Keratinocyte (primary cell): ENCODE results near the gene CES2. TPM values are rescaled to one million over a fixed set of nuclear protein-coding genes. Genes with fewer than 3 reads are reported as not detected.

Experiments
- DNase-seq: peaks from one replicate; pipeline ENCODE4 v3.0.0-alpha.2; 2011; ENCODE audit warnings: low read depth, missing footprints, low spot score
- FAIRE-seq: peaks from 2 replicates; lab custom pipeline; 2011; peaks lifted over from hg19 to GRCh38; lab: Jason Lieb, UNC
- H2AFZ ChIP-seq: 2 replicates; pipeline ENCODE4 v1.6.0; 2012; ENCODE audit warnings: low read length, control low read depth, inconsistent platforms; ENCODE audit not compliant: control insufficient read depth
- H3K27ac ChIP-seq: 2 replicates; pipeline ENCODE4 v1.5.1; 2011; ENCODE audit warnings: low read length; ENCODE audit not compliant: control insufficient read depth, insufficient read depth
- H3K27me3 ChIP-seq: 3 replicates; pipeline ENCODE4 v1.6.0; 2011; ENCODE audit warnings: low read length; ENCODE audit not compliant: control insufficient read depth, insufficient read depth; ENCODE audit errors: extremely low read depth
- H3K36me3 ChIP-seq, 2 experiments: 2 replicates in 1 of 2; 3 replicates in 1 of 2; pipeline ENCODE4 v1.5.1; 2011; ENCODE audit warnings: low read length in 2 of 2, mild to moderate bottlenecking in 1 of 2; ENCODE audit not compliant: control insufficient read depth in 2 of 2, insufficient read depth in 2 of 2; ENCODE audit errors: extremely low read depth in 1 of 2
- H3K4me1 ChIP-seq: 3 replicates; pipeline ENCODE4 v1.5.1; 2011; ENCODE audit warnings: low read length; ENCODE audit not compliant: control insufficient read depth, insufficient read depth; ENCODE audit errors: extremely low read depth
- H3K4me2 ChIP-seq: 3 replicates; pipeline ENCODE4 v1.6.0; 2011; ENCODE audit warnings: low read depth, low read length; ENCODE audit not compliant: control insufficient read depth, insufficient read depth; ENCODE audit errors: extremely low read depth
- H3K4me3 ChIP-seq, 3 experiments: fragments of 200-600 bp in 1 of 3; sonication (generic) in 1 of 3; 2 replicates in 2 of 3; 3 replicates in 1 of 3; pipeline ENCODE4 v1.5.1; 2011 to 2016; ENCODE audit warnings: low read length in 3 of 3, mild to moderate bottlenecking in 3 of 3, control low read depth in 2 of 3, inconsistent platforms in 1 of 3, low read depth in 1 of 3, mixed read lengths in 1 of 3, mixed run types in 1 of 3, moderate library complexity in 1 of 3; ENCODE audit not compliant: control insufficient read depth in 2 of 3, insufficient read depth in 2 of 3; ENCODE audit errors: extremely low read depth in 1 of 3
- H3K79me2 ChIP-seq: 2 replicates; pipeline ENCODE4 v1.6.0; 2012; ENCODE audit warnings: low read length; ENCODE audit not compliant: control insufficient read depth, insufficient read depth
- H3K9ac ChIP-seq: 3 replicates; pipeline ENCODE4 v1.6.0; 2011; ENCODE audit warnings: low read length; ENCODE audit not compliant: control insufficient read depth, insufficient read depth; ENCODE audit errors: extremely low read depth
- H3K9me1 ChIP-seq: 3 replicates; pipeline ENCODE4 v1.6.0; 2011; ENCODE audit warnings: low read length; ENCODE audit not compliant: control insufficient read depth, insufficient read depth; ENCODE audit errors: extremely low read depth
- H3K9me3 ChIP-seq: 2 replicates; pipeline ENCODE4 v1.5.1; 2012; ENCODE audit warnings: low read depth, low read length; ENCODE audit not compliant: control insufficient read depth
- H4K20me1 ChIP-seq: 3 replicates; pipeline ENCODE4 v1.6.0; 2011; ENCODE audit warnings: low read length; ENCODE audit not compliant: control insufficient read depth, insufficient read depth; ENCODE audit errors: extremely low read depth
- CTCF ChIP-seq, 3 experiments: IDR thresholded peaks in 1 of 3; conservative IDR thresholded peaks in 1 of 3; optimal IDR thresholded peaks in 1 of 3; 2 replicates in 2 of 3; 3 replicates in 1 of 3; pipeline versions ENCODE3 to v1.5.1; 2011; ENCODE audit warnings: low read length in 3 of 3, mild to moderate bottlenecking in 3 of 3, moderate library complexity in 2 of 3, control low read depth in 1 of 3, inconsistent platforms in 1 of 3; ENCODE audit not compliant: insufficient read depth in 2 of 3; ENCODE audit errors: extremely low read depth in 1 of 3
- EZH2 ChIP-seq: IDR thresholded peaks from one replicate; pipeline ENCODE4 v1.6.1; 2012; ENCODE audit warnings: inconsistent platforms, mild to moderate bottlenecking, low read length, moderate library complexity
- dilution Hi-C: fragments of 300-500 bp; cut with MboI; formaldehyde crosslinking; loops from one replicate; pipeline ENCODE4 v1.7.0; 2020; ENCODE audit warnings: low sequenced_read_pairs; ENCODE audit not compliant: extremely low pct_ligation_motif_present
- polyA plus RNA-seq, 5 experiments: library from polyadenylated mRNA; depleted of rRNA in 3 of 5; stranded (reverse) in 3 of 5; stranded (forward) in 1 of 5; unstranded in 1 of 5; fragments of >200 nt; gene quantifications; 1 replicate in 1 of 5; 2 replicates in 3 of 5; 3 replicates in 1 of 5; pipeline versions ENCODE4 v1.2.1 to v1.2.3, GENCODE V29; 2011 to 2012; ENCODE audit warnings: missing spikeins in 2 of 5, low read depth in 1 of 5, low replicate concordance in 1 of 5

Gene CES2
- polyA plus RNA-seq, 1 donor (not counting 4 experiments of a cell fraction or from before 2014, with no cell fraction given) = 41.6 TPM

GRCh38 chr16:66936462-66936861 lies 1.1 kb downstream of the CES2 start:
- no peak for DNase-seq
- no peak overlapping the region for H2AFZ ChIP-seq

GRCh38 chr16:66936889-66937554 lies 1.7 kb downstream of the CES2 start:
- TF ChIP-seq CTCF (optimal IDR thresholded peaks at IDR 0.05 in 1 of 3, IDR thresholded peaks at IDR 0.05 in 1 of 3, conservative IDR thresholded peaks at IDR 0.05 in 1 of 3; ENCODE audit: extremely low read depth in 1 of 3, insufficient read depth in 2 of 3, low read length in 3 of 3) = no peak
- TF ChIP-seq EZH2 = no peak
- H3K36me3 ChIP-seq = peaks cover 41 to 52% of the 10 kb centered on the region in 2 experiments
- peak overlapping the region; percentile 16 for H3K4me2 ChIP-seq
- H3K9ac ChIP-seq = no peak overlapping the region
- H3K27me3 ChIP-seq = no peaks in the 10 kb centered on the region
- DNase-seq (no peak), FAIRE-seq (no peak)
- dilution Hi-C loops = no loop called here
- H3K9me3 ChIP-seq = no peaks in the 10 kb centered on the region
- H4K20me1 ChIP-seq = peaks cover 8% of the 10 kb centered on the region
- peaks cover 52% of the 10 kb centered on the region for H3K79me2 ChIP-seq
- H3K4me1 ChIP-seq = peaks cover 18% of the 10 kb centered on the region
- H3K9me1 ChIP-seq = peaks cover 5% of the 10 kb centered on the region
- no peak overlapping the region for H3K27ac ChIP-seq
- H2AFZ ChIP-seq = no peak overlapping the region
- H3K4me3 ChIP-seq = peak overlapping the region in 1 of 3 experiments; percentile 77

More at GRCh38 chr16:66936462-66936861, 1.1 kb downstream of the CES2 start:
- peak; percentile 52 for FAIRE-seq
- Histone ChIP-seq H3K9me1 (peaks cover 5% of the 10 kb centered on the region), H3K4me2 (peak overlapping the region; percentile 94), H3K79me2 (peaks cover 52% of the 10 kb centered on the region), H3K4me1 (peaks cover 18% of the 10 kb centered on the region), H3K4me3 (peak overlapping the region; percentile 72 to 86 (median 77)), H4K20me1 (peaks cover 8% of the 10 kb centered on the region), H3K27ac (no peak overlapping the region), H3K27me3 (no peaks in the 10 kb centered on the region), H3K9ac (peak overlapping the region; percentile 95), H3K36me3 (peaks cover 36 to 46% of the 10 kb centered on the region in 2 experiments), H3K9me3 (no peaks in the 10 kb centered on the region)
- TF ChIP-seq CTCF (optimal IDR thresholded peaks at IDR 0.05 in 1 of 3, IDR thresholded peaks at IDR 0.05 in 1 of 3, conservative IDR thresholded peaks at IDR 0.05 in 1 of 3; ENCODE audit: extremely low read depth in 1 of 3, insufficient read depth in 2 of 3, low read length in 3 of 3) = no peak
- TF ChIP-seq EZH2 = no peak
- dilution Hi-C loops = no loop called here
